K562 (cell line): ENCODE measurements around the gene TSC22D2. TPM values are rescaled to one million over a fixed set of nuclear protein-coding genes. Genes with fewer than 3 reads are reported as not detected.

ENCODE experiments used
- ATF1 ChIP-seq, 2 experiments: fragments of 450-650 bp in 1 of 2; IDR thresholded peaks; 2 replicates each; pipeline ENCODE4 v1.6.1; 2016; ENCODE audit warnings: missing compliant biosample characterization in 1 of 2, missing genetic modification characterization in 1 of 2
- C11orf30 ChIP-seq: fragments of 450-650 bp; IDR thresholded peaks from 2 replicates; pipeline ENCODE4 v1.6.1; 2016; ENCODE audit warnings: low read depth, mild to moderate bottlenecking
- ETS2 ChIP-seq: IDR thresholded peaks from 2 replicates; pipeline ENCODE4 v1.6.1; 2016; ENCODE audit warnings: borderline replicate concordance, missing genetic modification characterization, mild to moderate bottlenecking, moderate library complexity, missing compliant biosample characterization; ENCODE audit not compliant: poor library complexity, severe bottlenecking
- FOXK1 ChIP-seq: sonication (generic); formaldehyde crosslinking; IDR thresholded peaks from 2 replicates; pipeline ENCODE4 v1.8.0; 2022; ENCODE audit warnings: missing genetic modification reagents, mild to moderate bottlenecking, borderline replicate concordance
- FUS ChIP-seq: fragments of 200-400 bp; formaldehyde crosslinking; optimal IDR thresholded peaks from 2 replicates; pipeline ENCODE3; 2017; ENCODE audit warnings: low read depth, low read length
- JUND ChIP-seq, 2 experiments: IDR thresholded peaks; 2 replicates in 1 of 2; 3 replicates in 1 of 2; pipeline ENCODE4 v1.6.1; 2011; ENCODE audit warnings: borderline replicate concordance in 2 of 2, low read depth in 2 of 2, low read length in 2 of 2, improper control_type of control experiment in 1 of 2, missing biosample characterization in 1 of 2, missing genetic modification characterization in 1 of 2, missing genetic modification reagents in 1 of 2
- NEUROD1 ChIP-seq: fragments of 150-350 bp; IDR thresholded peaks from 2 replicates; pipeline ENCODE4 v1.6.1; 2014; ENCODE audit warnings: borderline replicate concordance, low read length, low read depth; ENCODE audit not compliant: partially characterized antibody
- NFRKB ChIP-seq: fragments of 450-650 bp; IDR thresholded peaks from 2 replicates; pipeline ENCODE4 v1.6.1; 2016; ENCODE audit warnings: low read depth
- RCOR1 ChIP-seq, 2 experiments: IDR thresholded peaks; 2 replicates each; pipeline ENCODE4 v1.6.1; 2012; ENCODE audit warnings: low read depth in 2 of 2, low read length in 2 of 2, borderline replicate concordance in 1 of 2, improper control_type of control experiment in 1 of 2
- SMARCE1 ChIP-seq: fragments of 450-650 bp; IDR thresholded peaks from 2 replicates; pipeline ENCODE4 v1.7.1; 2016; ENCODE audit warnings: mild to moderate bottlenecking
- SOX6 ChIP-seq: fragments of 450-650 bp; IDR thresholded peaks from 2 replicates; pipeline ENCODE4 v1.6.1; 2014; ENCODE audit warnings: mild to moderate bottlenecking
- TCF7L2 ChIP-seq: fragments of 150-350 bp; IDR thresholded peaks from 2 replicates; pipeline ENCODE4 v1.6.1; 2016; ENCODE audit warnings: low read depth, mild to moderate bottlenecking, low read length, moderate library complexity
- TEAD1 ChIP-seq, 2 experiments: fragments of 450-650 bp in 1 of 2; sonication (generic) in 1 of 2; formaldehyde crosslinking; IDR thresholded peaks; 2 replicates each; pipeline versions ENCODE4 v1.4.0 to v1.8.0; 2020 to 2022; ENCODE audit warnings: mild to moderate bottlenecking in 2 of 2, missing genetic modification reagents in 1 of 2
- U2AF1 ChIP-seq: fragments of 200-400 bp; formaldehyde crosslinking; optimal IDR thresholded peaks from 2 replicates; pipeline ENCODE3; 2017; ENCODE audit warnings: mild to moderate bottlenecking, low read depth, low read length, moderate library complexity
- ZBTB8A ChIP-seq: fragments of 450-650 bp; IDR thresholded peaks from 2 replicates; pipeline ENCODE4 v1.6.1; 2018; ENCODE audit warnings: mild to moderate bottlenecking, moderate library complexity; ENCODE audit not compliant: partially characterized antibody
- ZFPM2 ChIP-seq: fragments of 250-450 bp; sonication (Bioruptor Pico); IDR thresholded peaks from 2 replicates; pipeline ENCODE4 v1.5.1; 2022; ENCODE audit warnings: mild to moderate bottlenecking
- ZNF311 ChIP-seq: fragments of 250-450 bp; sonication (Bioruptor Pico); IDR thresholded peaks from 2 replicates; pipeline ENCODE4 v1.4.0; 2020; ENCODE audit warnings: mild to moderate bottlenecking, moderate library complexity
- ZZZ3 ChIP-seq: fragments of 450-650 bp; IDR thresholded peaks from 2 replicates; pipeline ENCODE4 v1.6.1; 2016; ENCODE audit warnings: antibody characterized with exemption, mild to moderate bottlenecking, moderate library complexity
- polyA plus RNA-seq, 8 experiments: library from polyadenylated mRNA; depleted of rRNA in 4 of 8; stranded (reverse) in 5 of 8; unstranded in 3 of 8; fragments of >200 nt; fragmentation: Nextera tagmentation in 2 of 8; fragmentation: Illumina TruSeq in 1 of 8; extraction: Ambion mirVana in 2 of 8; extraction: Trizol in 1 of 8; gene quantifications; 2 replicates each; pipeline versions ENCODE4 v1.2.1 to v1.2.3, GENCODE V29; 2011 to 2014; ENCODE audit warnings: inconsistent platforms in 1 of 8, missing spikeins in 1 of 8
- total RNA-seq, 7 experiments: library from RNA; depleted of rRNA in 6 of 7; stranded (reverse); fragments of >200 nt in 6 of 7; fragmentation: Illumina TruSeq in 2 of 7; extraction: Trizol in 2 of 7; gene quantifications; 2 replicates each; pipeline versions ENCODE4 v1.2.1 to v1.2.3, GENCODE V29; 2011 to 2021; ENCODE audit warnings: low replicate concordance in 1 of 7
- TF ChIP-seq, protein P1 (sequence below): fragments of 450-650 bp; formaldehyde crosslinking; IDR thresholded peaks from 2 replicates; pipeline ENCODE4 v1.4.0; 2022; ENCODE audit warnings: missing genetic modification characterization
- TF ChIP-seq, protein P2 (sequence below): IDR thresholded peaks from 2 replicates; pipeline ENCODE4 v1.6.1; 2011; ENCODE audit warnings: borderline replicate concordance, low read depth, mild to moderate bottlenecking, moderate library complexity, low read length; ENCODE audit not compliant: insufficient read depth, poor library complexity, severe bottlenecking
- TF ChIP-seq, protein P3 (sequence below): sonication (generic); formaldehyde crosslinking; IDR thresholded peaks from 2 replicates; pipeline ENCODE4 v1.8.0; 2022; ENCODE audit warnings: missing genetic modification reagents, mild to moderate bottlenecking, moderate library complexity, borderline replicate concordance
- TF ChIP-seq, protein P4 (sequence below): IDR thresholded peaks from 2 replicates; pipeline ENCODE4 v1.6.1; 2012; ENCODE audit warnings: low read depth, low read length, improper control_type of control experiment, borderline replicate concordance

The TSC22D2 gene
- total and polyA plus RNA-seq, 9 of the 15 experiments (the other 6 are each of a cell fraction or from before 2014, with no cell fraction given) = 5.5 to 44.0 (median 19.3) TPM

DNA sequence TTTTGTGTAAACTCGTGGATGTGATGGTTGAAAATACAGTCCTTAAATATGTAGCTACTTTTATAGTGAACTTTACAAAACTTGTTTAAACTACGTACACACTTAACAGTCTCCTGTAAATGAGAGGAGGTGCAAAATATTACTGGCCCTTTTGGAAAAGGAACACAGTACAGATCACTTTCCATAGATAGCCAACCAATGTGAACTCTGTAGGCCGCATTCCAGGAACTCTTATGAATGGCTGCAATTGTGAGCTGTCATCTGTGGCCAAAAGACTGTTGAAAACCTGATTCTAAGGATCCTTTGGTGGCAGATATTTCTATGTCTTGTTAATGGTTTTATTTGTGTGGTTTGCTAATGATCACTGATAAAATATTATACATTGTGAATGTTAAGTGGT, 6.2 kb downstream of the TSC22D2 start (continued):
- TF ChIP-seq TCF7L2 (no peak), C11orf30 (no peak), ZZZ3 (no peak), NFRKB (0 out of 2 replicates have a peak, but pooled peaks have one; percentile 16), SOX6 (0 out of 2 replicates have a peak, but pooled peaks have one; percentile 21), JUND (IDR thresholded peaks at IDR 0.05; ENCODE audit: borderline replicate concordance, low read depth, low read length) (peak; percentile 26; the same call in 1 of the 2 replicates), JUND (tag; IDR thresholded peaks at IDR 0.05; ENCODE audit: borderline replicate concordance, low read depth, low read length) (peak; percentile 44; the same call in 1 of the 3 replicates), RCOR1 (IDR thresholded peaks at IDR 0.05; ENCODE audit: borderline replicate concordance in 1 of 2, low read depth in 2 of 2, low read length in 2 of 2) (0 out of 4 replicates have a peak, but pooled peaks of 1 of the 2 experiments have one; percentile 26), ZNF311 (CRISPR knock-in tag) (no peak), NEUROD1 (no peak), ZBTB8A (no peak), ZFPM2 (CRISPR knock-in tag) (no peak), SMARCE1 (no peak), TEAD1 (CRISPR knock-in tag; IDR thresholded peaks at IDR 0.05) (peak in 1 of 2 experiments; percentile 91; a peak in 2 of 4 replicates), ATF1 (CRISPR knock-in tag; IDR thresholded peaks at IDR 0.05) (no peak), ATF1 (tag; IDR thresholded peaks at IDR 0.05) (peak; percentile 40; the same call in 1 of the 2 replicates), FOXK1 (CRISPR knock-in tag) (no peak), FUS (no peak), U2AF1 (no peak), ETS2 (tag) (no peak)
- TF ChIP-seq, protein P1, sequence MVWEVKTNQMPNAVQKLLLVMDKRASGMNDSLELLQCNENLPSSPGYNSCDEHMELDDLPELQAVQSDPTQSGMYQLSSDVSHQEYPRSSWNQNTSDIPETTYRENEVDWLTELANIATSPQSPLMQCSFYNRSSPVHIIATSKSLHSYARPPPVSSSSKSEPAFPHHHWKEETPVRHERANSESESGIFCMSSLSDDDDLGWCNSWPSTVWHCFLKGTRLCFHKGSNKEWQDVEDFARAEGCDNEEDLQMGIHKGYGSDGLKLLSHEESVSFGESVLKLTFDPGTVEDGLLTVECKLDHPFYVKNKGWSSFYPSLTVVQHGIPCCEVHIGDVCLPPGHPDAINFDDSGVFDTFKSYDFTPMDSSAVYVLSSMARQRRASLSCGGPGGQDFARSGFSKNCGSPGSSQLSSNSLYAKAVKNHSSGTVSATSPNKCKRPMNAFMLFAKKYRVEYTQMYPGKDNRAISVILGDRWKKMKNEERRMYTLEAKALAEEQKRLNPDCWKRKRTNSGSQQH (CRISPR knock-in tag) = no peak
- TF ChIP-seq, protein P2, sequence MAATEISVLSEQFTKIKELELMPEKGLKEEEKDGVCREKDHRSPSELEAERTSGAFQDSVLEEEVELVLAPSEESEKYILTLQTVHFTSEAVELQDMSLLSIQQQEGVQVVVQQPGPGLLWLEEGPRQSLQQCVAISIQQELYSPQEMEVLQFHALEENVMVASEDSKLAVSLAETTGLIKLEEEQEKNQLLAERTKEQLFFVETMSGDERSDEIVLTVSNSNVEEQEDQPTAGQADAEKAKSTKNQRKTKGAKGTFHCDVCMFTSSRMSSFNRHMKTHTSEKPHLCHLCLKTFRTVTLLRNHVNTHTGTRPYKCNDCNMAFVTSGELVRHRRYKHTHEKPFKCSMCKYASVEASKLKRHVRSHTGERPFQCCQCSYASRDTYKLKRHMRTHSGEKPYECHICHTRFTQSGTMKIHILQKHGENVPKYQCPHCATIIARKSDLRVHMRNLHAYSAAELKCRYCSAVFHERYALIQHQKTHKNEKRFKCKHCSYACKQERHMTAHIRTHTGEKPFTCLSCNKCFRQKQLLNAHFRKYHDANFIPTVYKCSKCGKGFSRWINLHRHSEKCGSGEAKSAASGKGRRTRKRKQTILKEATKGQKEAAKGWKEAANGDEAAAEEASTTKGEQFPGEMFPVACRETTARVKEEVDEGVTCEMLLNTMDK = no peak
- TF ChIP-seq, protein P3, sequence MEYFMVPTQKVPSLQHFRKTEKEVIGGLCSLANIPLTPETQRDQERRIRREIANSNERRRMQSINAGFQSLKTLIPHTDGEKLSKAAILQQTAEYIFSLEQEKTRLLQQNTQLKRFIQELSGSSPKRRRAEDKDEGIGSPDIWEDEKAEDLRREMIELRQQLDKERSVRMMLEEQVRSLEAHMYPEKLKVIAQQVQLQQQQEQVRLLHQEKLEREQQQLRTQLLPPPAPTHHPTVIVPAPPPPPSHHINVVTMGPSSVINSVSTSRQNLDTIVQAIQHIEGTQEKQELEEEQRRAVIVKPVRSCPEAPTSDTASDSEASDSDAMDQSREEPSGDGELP (CRISPR knock-in tag) = no peak
- TF ChIP-seq, protein P4, sequence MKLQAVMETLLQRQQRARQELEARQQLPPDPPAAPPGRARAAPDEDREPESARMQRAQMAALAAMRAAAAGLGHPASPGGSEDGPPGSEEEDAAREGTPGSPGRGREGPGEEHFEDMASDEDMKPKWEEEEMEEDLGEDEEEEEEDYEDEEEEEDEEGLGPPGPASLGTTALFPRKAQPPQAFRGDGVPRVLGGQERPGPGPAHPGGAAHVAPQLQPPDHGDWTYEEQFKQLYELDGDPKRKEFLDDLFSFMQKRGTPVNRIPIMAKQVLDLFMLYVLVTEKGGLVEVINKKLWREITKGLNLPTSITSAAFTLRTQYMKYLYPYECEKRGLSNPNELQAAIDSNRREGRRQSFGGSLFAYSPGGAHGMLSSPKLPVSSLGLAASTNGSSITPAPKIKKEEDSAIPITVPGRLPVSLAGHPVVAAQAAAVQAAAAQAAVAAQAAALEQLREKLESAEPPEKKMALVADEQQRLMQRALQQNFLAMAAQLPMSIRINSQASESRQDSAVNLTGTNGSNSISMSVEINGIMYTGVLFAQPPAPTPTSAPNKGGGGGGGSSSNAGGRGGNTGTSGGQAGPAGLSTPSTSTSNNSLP = no peak
